Activated naive CD8-positive, alpha-beta T cell treated with anti-CD3 and anti-CD28 coated beads, Interleukin-2, amount 50 U/mL, for 24 hours (primary cell): ENCODE measurements around the gene FXYD3.
"Not testable (repeated sequence)": the region's sequence is repeated elsewhere in the genome, so short reads cannot be mapped to it uniquely, and the experiment has no call there.

ENCODE experiments used
- ATAC-seq: fragments of 150-1000 bp; cut with Tn5 transposase; one replicate; pipeline ENCODE4 v1.10.0; 2021
- DNase-seq: peaks from one replicate; pipeline ENCODE4 v3.0.0; 2021
- H3K27ac Mint-ChIP-seq: one replicate; pipeline ENCODE4 v1.8.0; 2021; ENCODE audit warnings: mild to moderate bottlenecking, mixed read lengths
- H3K27me3 Mint-ChIP-seq: one replicate; pipeline ENCODE4 v1.8.0; 2021; ENCODE audit warnings: mixed read lengths
- H3K36me3 Mint-ChIP-seq: one replicate; pipeline ENCODE4 v1.8.0; 2021; ENCODE audit warnings: low read depth, mixed read lengths
- H3K4me1 Mint-ChIP-seq: one replicate; pipeline ENCODE4 v1.8.0; 2021; ENCODE audit warnings: mixed read lengths
- H3K4me3 Mint-ChIP-seq: one replicate; pipeline ENCODE4 v1.8.0; 2021; ENCODE audit warnings: mild to moderate bottlenecking, moderate library complexity, mixed read lengths
- H3K9me3 Mint-ChIP-seq: one replicate; pipeline ENCODE4 v1.8.0; 2021; ENCODE audit warnings: mixed read lengths

FXYD3 gene

DNA sequence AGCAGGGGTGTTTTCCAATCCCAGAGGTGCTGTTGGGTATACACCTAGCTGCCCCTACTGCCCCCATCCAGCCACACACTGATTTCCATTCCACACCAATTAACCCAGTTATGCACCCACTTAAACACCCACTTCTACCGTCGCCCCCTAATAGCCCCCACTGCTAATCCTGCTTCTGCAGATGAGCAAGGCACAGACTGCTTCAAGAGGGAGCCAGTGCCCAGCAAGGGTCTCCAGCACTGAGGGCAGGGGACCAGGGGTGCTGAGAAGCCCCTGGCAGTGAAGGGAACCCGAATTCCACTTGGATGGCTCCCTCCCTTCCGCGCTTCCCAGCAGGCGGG, 28.6 kb downstream of the FXYD3 start:
- DNase-seq (no peak), ATAC-seq (no peak)
- H3K36me3 Mint-ChIP-seq, result no peaks in the 10 kb centered on the region
- no peaks in the 10 kb centered on the region for H3K9me3 Mint-ChIP-seq
- H3K4me1 Mint-ChIP-seq, result peaks cover 29% of the 10 kb centered on the region
- no peak overlapping the region for H3K4me3 Mint-ChIP-seq
- no peak overlapping the region for H3K27ac Mint-ChIP-seq
- peaks cover 15% of the 10 kb centered on the region for H3K27me3 Mint-ChIP-seq

DNA sequence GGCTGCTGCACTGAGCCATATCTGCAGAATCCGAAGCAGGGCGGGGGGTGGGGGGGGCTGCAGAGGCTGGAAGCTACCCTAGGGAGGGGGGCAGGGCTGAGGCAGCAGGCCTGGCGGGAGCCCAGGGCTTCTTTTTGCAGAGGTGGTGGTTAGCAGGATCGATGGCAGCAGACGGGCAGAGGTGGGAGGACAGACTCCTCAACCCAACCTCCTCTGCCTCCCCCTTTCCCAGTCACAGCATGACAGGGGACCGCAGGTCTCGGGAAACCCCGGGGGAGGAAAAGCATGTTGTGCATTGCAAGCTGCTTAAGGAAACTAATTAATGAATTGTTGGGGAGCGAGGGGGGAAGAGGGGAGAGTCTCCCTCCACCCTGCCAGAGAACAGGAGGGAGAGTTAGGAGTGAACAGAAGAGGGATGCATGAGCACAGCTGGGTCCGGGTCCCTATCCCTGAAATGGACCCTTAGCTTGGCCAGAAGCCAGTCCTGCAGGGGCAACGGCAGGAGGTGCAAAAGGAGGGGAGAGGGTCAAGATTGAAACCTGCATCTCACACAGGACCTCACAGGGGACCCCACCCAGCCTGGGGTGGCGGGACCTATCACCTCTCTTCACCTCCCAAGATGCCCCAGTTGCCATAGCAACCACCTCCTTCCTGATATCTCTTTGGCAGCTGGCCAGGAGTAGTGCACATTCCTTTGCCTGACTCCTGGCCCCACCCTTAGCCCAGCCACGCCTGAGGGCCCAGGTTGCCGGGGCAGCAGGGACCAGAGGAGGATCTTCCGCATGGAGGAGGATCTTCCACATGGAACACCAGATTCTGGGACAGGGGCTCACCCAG, 29.2 kb downstream of the FXYD3 start:
- no peaks in the 10 kb centered on the region for H3K9me3 Mint-ChIP-seq
- H3K36me3 Mint-ChIP-seq, result no peaks in the 10 kb centered on the region
- H3K27ac Mint-ChIP-seq, result no peak overlapping the region
- no peak for ATAC-seq
- peaks cover 15% of the 10 kb centered on the region for H3K27me3 Mint-ChIP-seq
- H3K4me3 Mint-ChIP-seq, result no peak overlapping the region
- peaks cover 29% of the 10 kb centered on the region for H3K4me1 Mint-ChIP-seq
- no peak for DNase-seq

DNA sequence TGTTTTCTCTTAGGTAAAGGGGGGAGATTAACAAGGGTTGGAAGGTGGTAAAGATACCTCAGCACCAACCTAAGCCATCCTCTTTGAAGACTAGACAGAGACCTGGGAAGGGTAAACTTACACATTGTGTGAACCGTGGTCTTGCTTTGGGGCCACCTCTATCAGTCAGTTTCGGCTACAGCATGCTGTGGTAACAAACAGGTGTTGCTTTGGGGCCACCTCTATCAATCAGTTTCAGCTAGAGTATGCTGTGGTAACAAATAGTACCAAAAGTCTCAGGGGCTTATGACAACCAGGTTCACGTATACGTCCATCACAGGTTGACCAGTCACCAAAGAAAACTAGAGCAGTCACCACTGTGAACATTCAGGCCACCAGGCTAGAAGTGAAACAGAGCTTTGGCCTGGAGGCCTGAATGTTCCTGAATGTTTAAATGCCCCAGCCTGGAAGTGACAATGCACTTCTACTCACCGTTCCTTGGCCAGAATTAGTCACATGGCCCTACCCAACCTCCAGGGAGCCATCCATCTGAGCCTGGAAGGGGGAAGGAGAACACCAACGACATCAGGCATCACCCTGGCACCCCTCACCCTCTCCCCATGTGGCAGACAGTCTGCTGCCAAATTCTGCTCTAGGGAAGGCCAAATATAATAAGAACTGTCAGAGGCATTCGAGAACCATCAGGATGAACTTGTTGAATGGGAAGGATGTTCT, 31.3 kb downstream of the FXYD3 start:
- Mint-ChIP-seq H3K4me3 (no peak overlapping the region), H3K4me1 (peaks cover 17% of the 10 kb centered on the region), H3K27ac (no peak overlapping the region), H3K9me3 (no peaks in the 10 kb centered on the region), H3K27me3 (peaks cover 8% of the 10 kb centered on the region), H3K36me3 (no peaks in the 10 kb centered on the region)
- ATAC-seq (no peak), DNase-seq (no peak)

DNA sequence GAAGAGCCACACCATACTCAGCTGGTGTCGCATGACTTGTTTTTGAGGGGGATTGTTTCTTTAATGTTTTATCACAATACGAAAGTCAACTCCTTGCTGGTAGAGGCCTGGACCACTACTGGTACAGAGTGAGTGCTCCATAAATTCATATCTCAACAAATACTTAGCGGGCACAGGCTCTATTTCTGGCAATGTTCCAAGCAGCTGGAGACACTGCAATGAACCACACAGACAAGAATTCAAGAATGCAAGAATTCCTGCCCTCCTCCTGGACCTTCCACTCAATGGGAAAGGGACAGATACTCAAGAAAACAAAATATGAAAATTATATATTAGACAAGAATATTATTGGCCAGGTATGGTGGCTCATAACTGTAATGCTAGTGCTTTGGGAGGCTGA, 33.8 kb downstream of the FXYD3 start:
- DNase-seq (no peak), ATAC-seq (no peak)
- H3K36me3 Mint-ChIP-seq, result no peaks in the 10 kb centered on the region
- H3K4me3 Mint-ChIP-seq, result no peak overlapping the region
- no peaks in the 10 kb centered on the region for H3K27me3 Mint-ChIP-seq
- H3K9me3 Mint-ChIP-seq, result no peaks in the 10 kb centered on the region
- H3K27ac Mint-ChIP-seq, result no peak overlapping the region
- peaks cover 16% of the 10 kb centered on the region for H3K4me1 Mint-ChIP-seq

DNA sequence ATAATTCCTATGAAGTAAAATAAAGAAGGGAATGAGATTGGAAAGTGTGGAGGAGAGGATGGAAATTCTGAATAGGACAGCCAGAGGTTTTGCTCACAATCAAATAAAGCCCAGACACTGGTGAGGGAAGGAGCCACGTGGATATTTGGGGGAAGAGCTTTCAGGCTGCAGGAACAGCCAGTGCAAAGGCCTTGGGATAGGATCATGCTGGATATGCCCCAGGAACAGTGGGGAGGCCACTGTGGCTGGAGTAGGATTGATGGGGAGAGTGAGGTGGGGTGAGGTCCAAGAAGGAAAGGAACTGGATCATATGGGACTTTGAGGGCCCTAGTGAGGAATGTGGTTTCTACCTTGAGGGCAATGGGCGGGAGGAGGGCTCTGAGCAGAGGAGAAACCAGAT, 34.8 kb downstream of the FXYD3 start:
- ATAC-seq (no peak), DNase-seq (no peak)
- H3K9me3 Mint-ChIP-seq, result no peaks in the 10 kb centered on the region
- peaks cover under 1% of the 10 kb centered on the region for H3K36me3 Mint-ChIP-seq
- H3K4me1 Mint-ChIP-seq, result peaks cover 14% of the 10 kb centered on the region
- no peak overlapping the region for H3K27ac Mint-ChIP-seq
- H3K27me3 Mint-ChIP-seq, result no peaks in the 10 kb centered on the region
- H3K4me3 Mint-ChIP-seq, result no peak overlapping the region

DNA sequence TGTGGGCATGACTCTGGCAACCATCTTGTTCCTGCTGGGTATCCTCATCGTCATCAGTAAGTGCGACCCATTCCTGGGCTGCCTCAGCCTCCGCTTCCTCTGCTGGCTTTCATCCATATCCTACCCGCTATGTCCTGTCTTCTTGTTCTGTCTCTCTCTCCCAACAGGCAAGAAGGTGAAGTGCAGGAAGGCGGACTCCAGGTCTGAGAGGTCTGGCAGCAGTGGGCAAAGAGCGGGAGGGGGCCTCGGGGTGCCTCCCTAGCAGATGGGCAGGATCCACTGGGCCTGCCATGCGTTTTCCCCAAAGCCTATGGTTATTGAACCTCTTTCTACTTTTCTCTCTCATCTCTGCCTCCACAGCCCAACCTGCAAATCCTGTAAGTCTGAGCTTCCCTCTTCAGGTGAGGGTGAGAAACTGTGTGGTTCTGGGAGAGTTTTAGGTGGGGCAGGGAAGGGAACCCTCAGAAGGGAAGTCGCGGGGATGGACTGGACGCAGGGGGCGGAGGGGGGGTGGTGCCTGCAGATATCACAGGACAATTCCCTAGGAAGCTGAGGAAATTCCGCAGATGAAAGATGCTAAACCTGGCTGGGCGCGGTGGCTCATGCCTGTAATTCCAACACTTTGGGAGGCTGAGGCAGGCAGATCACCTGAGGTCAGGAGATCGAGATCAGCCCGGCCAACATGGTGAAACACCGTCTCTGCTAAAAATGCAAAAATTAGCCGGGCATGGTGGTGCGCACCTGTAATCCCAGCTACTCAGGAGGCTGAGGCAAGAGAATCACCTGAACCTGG, 35.8 kb downstream of the FXYD3 start:
- Mint-ChIP-seq H3K27me3 (no peaks in the 10 kb centered on the region), H3K4me3 (no peak overlapping the region), H3K4me1 (peaks cover 22% of the 10 kb centered on the region), H3K27ac (no peak overlapping the region), H3K36me3 (peaks cover 10% of the 10 kb centered on the region), H3K9me3 (no peaks in the 10 kb centered on the region)
- DNase-seq (no peak), ATAC-seq (no peak)

DNA sequence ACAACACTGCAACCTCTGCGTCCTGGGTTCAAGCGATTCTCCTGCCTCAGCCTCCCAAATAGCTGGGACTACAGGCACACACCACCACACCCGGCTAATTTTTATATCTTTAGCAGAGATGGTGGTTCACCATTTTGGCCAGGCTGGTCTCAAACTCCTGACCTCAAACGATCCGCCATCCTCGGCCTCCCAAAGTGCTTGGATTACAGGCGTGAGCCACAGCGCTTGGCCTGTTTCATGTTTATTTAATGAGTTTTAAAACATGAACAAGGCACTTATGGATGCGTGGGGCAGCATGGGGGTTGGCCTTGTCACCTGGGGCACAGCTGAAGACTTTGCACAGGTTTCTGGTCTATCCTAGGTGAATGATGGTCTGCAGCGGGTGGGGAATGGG, 37.5 kb downstream of the FXYD3 start:
- Mint-ChIP-seq H3K36me3 (peaks cover 27% of the 10 kb centered on the region), H3K4me3 (peak overlapping the region; percentile 96), H3K4me1 (peaks cover 39% of the 10 kb centered on the region)
- DNase-seq, H3K27me3 Mint-ChIP-seq, ATAC-seq, H3K27ac Mint-ChIP-seq, H3K9me3 Mint-ChIP-seq: not testable (repeated sequence)

DNA sequence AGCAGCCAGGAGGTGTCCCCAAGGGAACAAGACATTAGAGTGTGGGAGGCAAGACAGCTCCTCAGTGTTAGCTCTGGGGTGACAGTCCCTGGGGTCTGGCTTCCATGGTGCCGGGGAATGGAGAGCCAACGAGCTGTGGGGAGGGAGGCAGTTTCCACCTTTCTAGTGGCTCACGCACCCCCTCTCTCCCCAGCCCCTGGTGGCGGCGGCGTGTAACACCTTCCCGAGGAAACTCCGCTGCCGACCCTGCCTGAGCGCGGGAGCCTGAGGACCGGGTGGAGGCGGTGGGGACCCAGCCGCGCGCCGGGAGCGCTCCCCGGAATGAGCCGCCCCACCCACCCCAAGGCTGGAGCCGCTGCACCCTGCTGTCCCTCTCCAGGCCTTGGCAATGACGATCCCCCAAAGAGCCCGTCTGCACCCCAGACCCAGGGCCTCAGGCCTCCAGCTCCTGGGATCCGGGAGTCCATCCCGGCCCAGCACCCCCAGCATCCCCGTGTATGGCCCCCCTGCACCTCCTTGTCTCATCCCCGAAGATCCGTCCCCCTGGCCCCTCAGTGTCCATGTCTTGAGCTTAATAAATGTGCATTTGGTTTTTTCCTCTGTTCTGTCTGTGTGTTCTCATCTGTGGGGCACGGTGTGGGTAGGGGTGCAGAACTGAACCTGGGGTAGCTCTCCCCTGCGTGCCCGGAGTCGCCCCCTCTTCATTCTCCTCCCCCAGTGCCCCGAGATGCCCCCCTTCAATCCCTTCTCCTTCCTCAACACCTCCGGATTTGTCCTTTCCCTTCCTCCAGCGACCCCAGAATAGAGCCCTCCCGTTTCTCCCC, 38.3 kb downstream of the FXYD3 start:
- Mint-ChIP-seq H3K9me3 (no peaks in the 10 kb centered on the region), H3K4me1 (peaks cover 47% of the 10 kb centered on the region), H3K27me3 (no peaks in the 10 kb centered on the region), H3K27ac (peak overlapping the region; percentile 99), H3K4me3 (peak overlapping the region; percentile 96), H3K36me3 (peaks cover 35% of the 10 kb centered on the region)
- ATAC-seq (peak; percentile 42), DNase-seq (peak; percentile 81)

DNA sequence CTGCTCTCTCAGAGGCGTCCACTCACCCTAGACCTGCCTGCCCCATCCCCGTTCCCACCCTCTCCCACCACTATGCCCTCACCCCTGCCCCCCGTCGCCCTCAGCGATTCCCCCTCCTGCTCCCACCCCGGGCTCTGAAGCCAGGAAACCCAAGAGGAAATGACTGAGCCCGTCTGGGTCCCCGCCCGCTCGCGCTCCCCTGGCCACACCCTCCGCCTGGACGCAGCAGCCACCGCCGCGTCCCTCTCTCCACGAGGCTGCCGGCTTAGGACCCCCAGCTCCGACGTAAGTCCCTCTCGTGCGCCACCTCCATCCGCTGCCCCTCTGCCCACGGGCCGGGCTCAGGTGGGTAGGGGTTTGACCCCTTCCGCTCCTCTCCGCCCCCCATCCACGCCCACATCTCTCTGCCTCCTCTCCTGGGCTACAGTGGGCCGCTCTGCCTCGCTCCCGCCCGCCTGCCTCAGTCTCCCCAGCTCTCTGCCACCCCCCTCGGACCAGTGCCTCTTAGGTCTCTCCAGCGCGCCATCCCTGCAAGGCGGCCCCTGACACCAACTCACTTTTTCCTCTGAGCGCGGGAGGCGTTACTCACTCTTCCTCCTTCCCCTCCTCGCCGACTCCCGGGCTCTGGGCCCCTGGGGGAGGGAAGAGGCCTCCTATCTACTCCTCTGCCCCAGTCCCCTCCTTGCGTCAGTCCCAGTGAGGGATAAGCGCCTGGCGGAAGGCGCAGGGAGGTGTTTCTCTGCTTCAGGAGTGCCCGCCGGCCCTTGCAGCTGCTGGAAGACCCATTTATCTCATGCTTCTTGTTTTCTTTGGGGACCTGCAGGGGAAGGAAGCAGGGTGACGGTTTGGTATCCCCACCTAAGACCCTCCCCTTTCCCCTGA, 39.1 kb downstream of the FXYD3 start, which contains the start of gene FXYD5:
TSS of gene FXYD5 (plus strand) at position 211 of the 882 bp plus-strand sequence. CDS start 816 bp downstream, outside the sequence.
- no peaks in the 10 kb centered on the region for H3K27me3 Mint-ChIP-seq
- H3K4me3 Mint-ChIP-seq, result peak within 1 kb of the TSS; percentile 96
- H3K36me3 Mint-ChIP-seq, result peaks cover 43% of the 10 kb centered on the region

DNA sequence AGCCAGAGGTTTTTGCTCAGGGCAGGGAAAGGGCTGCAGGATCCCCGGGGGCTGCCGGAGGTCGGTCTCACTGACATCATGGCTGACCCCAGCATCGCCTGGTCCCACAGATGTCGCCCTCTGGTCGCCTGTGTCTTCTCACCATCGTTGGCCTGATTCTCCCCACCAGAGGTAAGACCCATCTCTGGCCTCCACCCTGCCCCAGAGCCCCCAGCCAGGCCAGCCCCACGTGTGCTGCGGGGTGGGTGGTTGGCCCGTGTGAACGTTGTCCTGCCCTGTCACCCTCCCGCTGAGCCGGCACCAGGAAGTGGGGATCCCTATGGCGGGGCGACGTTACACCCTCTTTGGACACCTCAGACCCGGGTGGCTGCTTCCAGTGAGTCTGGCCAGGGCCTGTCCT, 39.8 kb downstream of the FXYD3 start:
- peaks cover 56% of the 10 kb centered on the region for H3K4me1 Mint-ChIP-seq

More for the DNA sequence above, 39.1 kb downstream of the FXYD3 start, which contains the start of gene FXYD5:
- Mint-ChIP-seq H3K9me3 (no peaks in the 10 kb centered on the region), H3K27ac (peak within 1 kb of the TSS; percentile 99), H3K4me1 (peaks cover 55% of the 10 kb centered on the region)
- peak; percentile 89 for ATAC-seq
- peak; percentile 86 for DNase-seq

DNA sequence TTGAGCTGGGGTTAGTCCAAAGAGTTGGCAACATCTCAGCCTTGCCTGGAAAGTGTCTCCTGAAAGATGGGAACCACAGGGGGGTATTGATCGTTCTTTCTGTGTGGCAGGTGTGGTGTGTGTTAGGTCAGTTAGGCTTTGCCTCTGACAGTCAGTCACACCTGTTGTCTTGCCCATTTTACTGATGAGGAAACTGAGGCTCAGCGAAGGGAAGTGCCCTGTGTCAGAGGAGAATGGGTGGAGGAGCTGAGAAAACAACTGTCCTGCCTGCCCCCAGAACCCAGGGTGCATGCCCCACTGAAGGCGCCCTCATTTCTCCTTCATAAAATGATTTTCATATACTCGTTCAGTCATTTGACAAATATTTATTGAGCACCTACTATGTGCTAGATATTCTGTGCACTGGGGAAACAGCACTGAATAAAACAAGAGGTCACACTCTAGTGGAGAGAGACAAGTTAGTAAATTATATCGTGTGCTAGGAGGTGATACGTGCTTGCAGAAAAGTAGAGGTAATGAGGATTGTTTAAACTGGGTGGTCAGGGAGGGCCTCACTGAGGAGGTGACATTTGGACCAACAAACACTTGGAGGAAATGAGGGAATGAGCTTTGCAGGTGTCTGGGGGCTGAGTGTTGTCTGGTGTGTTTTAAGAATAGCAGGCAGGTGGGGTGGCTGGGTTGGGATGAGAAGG, 40.5 kb downstream of the FXYD3 start:
- peaks cover under 1% of the 10 kb centered on the region for H3K9me3 Mint-ChIP-seq
- DNase-seq, result no peak
- H3K27ac Mint-ChIP-seq, result peak overlapping the region; percentile 99
- ATAC-seq, result no peak
- H3K27me3 Mint-ChIP-seq, result no peaks in the 10 kb centered on the region
- peaks cover 56% of the 10 kb centered on the region for H3K4me1 Mint-ChIP-seq
- H3K4me3 Mint-ChIP-seq, result peak overlapping the region; percentile 96
- peaks cover 56% of the 10 kb centered on the region for H3K36me3 Mint-ChIP-seq

More for the DNA sequence above, 39.8 kb downstream of the FXYD3 start:
- Mint-ChIP-seq H3K36me3 (peaks cover 49% of the 10 kb centered on the region), H3K27ac (peak overlapping the region; percentile 99), H3K4me3 (peak overlapping the region; percentile 96), H3K9me3 (no peaks in the 10 kb centered on the region), H3K27me3 (no peaks in the 10 kb centered on the region)
- ATAC-seq (peak; percentile 14), DNase-seq (peak; percentile 52)

DNA sequence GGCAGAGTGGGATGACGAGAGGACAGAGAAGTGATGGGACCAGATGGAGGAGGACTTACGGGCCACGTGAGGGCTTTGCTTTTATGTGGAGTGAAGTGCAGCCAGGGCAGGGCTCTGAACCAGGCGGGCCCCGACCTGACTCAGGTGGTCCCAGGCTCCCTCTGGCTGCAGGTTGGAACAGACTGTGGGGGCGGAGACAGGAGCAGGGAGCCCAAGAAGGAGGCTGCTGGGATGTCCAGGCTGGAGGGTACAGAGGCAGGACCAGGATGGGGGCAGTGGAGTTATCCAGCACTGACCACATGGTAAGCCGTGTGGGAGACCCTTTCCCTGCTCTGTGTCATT, 41.0 kb downstream of the FXYD3 start:
- peaks cover 61% of the 10 kb centered on the region for H3K36me3 Mint-ChIP-seq
- DNase-seq, result no peak
- no peaks in the 10 kb centered on the region for H3K27me3 Mint-ChIP-seq
- H3K27ac Mint-ChIP-seq, result peak overlapping the region; percentile 99
- ATAC-seq, result no peak
- peaks cover 60% of the 10 kb centered on the region for H3K4me1 Mint-ChIP-seq
- H3K4me3 Mint-ChIP-seq, result peak overlapping the region; percentile 96
- peaks cover 5% of the 10 kb centered on the region for H3K9me3 Mint-ChIP-seq

DNA sequence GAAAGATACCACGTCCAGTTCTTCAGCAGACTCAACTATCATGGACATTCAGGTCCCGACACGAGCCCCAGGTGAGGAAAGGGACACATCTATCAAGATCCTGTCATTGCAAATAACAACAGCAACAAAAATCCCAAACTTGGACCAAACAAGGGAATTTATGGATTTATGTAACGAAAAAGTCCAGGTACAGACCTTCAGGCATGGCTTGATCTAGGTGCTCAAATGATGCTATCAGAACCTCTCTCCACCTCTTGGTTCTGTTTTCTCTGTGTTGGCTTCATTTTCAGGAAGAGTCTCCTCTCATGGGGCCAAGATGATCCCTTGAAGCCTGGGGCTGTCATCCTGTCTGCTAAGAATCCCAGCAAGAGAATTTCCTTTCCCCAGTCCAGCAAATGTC, 41.8 kb downstream of the FXYD3 start:
- peaks cover 10% of the 10 kb centered on the region for H3K9me3 Mint-ChIP-seq
- peaks cover 69% of the 10 kb centered on the region for H3K36me3 Mint-ChIP-seq
- H3K4me3 Mint-ChIP-seq, result peak overlapping the region; percentile 96
- no peak for ATAC-seq
- H3K27ac Mint-ChIP-seq, result peak overlapping the region; percentile 99
- no peak for DNase-seq
- peaks cover 62% of the 10 kb centered on the region for H3K4me1 Mint-ChIP-seq
- H3K27me3 Mint-ChIP-seq, result no peaks in the 10 kb centered on the region
